Nephron (organoid): Measurements from ENCODE around the gene GNA15.
"Not testable (repeated sequence)": the region's sequence is repeated elsewhere in the genome, so short reads cannot be mapped to it uniquely, and the experiment has no call there.

Experiments
- H3K27ac Mint-ChIP-seq, 3 experiments: 2 replicates each; pipeline ENCODE4 v1.8.0; 2020; ENCODE audit warnings: mixed read lengths in 3 of 3, mild to moderate bottlenecking in 2 of 3, moderate library complexity in 1 of 3
- H3K27me3 Mint-ChIP-seq: 2 replicates; pipeline ENCODE4 v1.8.0; 2021; ENCODE audit warnings: low read depth, mild to moderate bottlenecking, moderate library complexity, mixed read lengths
- H3K36me3 Mint-ChIP-seq: 2 replicates; pipeline ENCODE4 v1.8.0; 2020; ENCODE audit warnings: low read depth, mixed read lengths
- H3K4me1 Mint-ChIP-seq: 2 replicates; pipeline ENCODE4 v1.8.0; 2020; ENCODE audit warnings: mixed read lengths
- H3K4me3 Mint-ChIP-seq, 3 experiments: 2 replicates each; pipeline ENCODE4 v1.8.0; 2020; ENCODE audit warnings: mild to moderate bottlenecking in 3 of 3, mixed read lengths in 3 of 3, moderate library complexity in 2 of 3
- H3K9me3 Mint-ChIP-seq: 2 replicates; pipeline ENCODE4 v1.8.0; 2020; ENCODE audit warnings: mixed read lengths
- CTCF ChIP-seq, 3 experiments: fragments of 200-600 bp; sonication (generic); IDR thresholded peaks; one replicate each; pipeline ENCODE4 v1.5.0; 2021; ENCODE audit warnings: antibody characterized with exemption in 3 of 3; ENCODE audit not compliant: unreplicated experiment in 3 of 3

GNA15 gene

GRCh38 chr19:3187662-3188511 lies 52.1 kb downstream of the GNA15 start:
- Mint-ChIP-seq H3K4me3 (peak overlapping the region; percentile 90 to 96 (median 93)), H3K9me3 (no peaks in the 10 kb centered on the region), H3K27ac (no peak overlapping the region), H3K4me1 (peaks cover 13% of the 10 kb centered on the region), H3K36me3 (no peaks in the 10 kb centered on the region), H3K27me3 (peaks cover 4% of the 10 kb centered on the region)
- TF ChIP-seq CTCF (IDR thresholded peaks at IDR 0.05; ENCODE audit: unreplicated experiment in 3 of 3) = no peak

GRCh38 chr19:3188627-3189596 lies 53.1 kb downstream of the GNA15 start:
- TF ChIP-seq CTCF (IDR thresholded peaks at IDR 0.05; ENCODE audit: unreplicated experiment in 3 of 3) = no peak
- Mint-ChIP-seq H3K27me3 (peaks cover 4% of the 10 kb centered on the region), H3K36me3 (peaks cover 4% of the 10 kb centered on the region), H3K9me3 (no peaks in the 10 kb centered on the region), H3K4me1 (peaks cover 13% of the 10 kb centered on the region), H3K27ac (no peak overlapping the region), H3K4me3 (peak overlapping the region; percentile 71 to 96 (median 80))

- no peak overlapping the region for H3K4me3 Mint-ChIP-seq
- TF ChIP-seq CTCF (IDR thresholded peaks at IDR 0.05; ENCODE audit: unreplicated experiment in 3 of 3) = no peak
- H3K27me3 Mint-ChIP-seq = no peaks in the 10 kb centered on the region
- H3K9me3 Mint-ChIP-seq = no peaks in the 10 kb centered on the region
- H3K4me1 Mint-ChIP-seq = peaks cover 13% of the 10 kb centered on the region
- peaks cover 13% of the 10 kb centered on the region for H3K36me3 Mint-ChIP-seq
- no peak overlapping the region for H3K27ac Mint-ChIP-seq
These were observed 54.1 kb downstream of the GNA15 start for GRCh38 chr19:3189702-3190469.

GRCh38 chr19:3190470-3190770 lies 54.6 kb downstream of the GNA15 start:
- Mint-ChIP-seq H3K4me3 (no peak overlapping the region), H3K36me3 (peaks cover 13% of the 10 kb centered on the region), H3K9me3 (no peaks in the 10 kb centered on the region), H3K27me3 (no peaks in the 10 kb centered on the region), H3K4me1 (peaks cover 13% of the 10 kb centered on the region), H3K27ac (no peak overlapping the region)
- no peak for TF ChIP-seq CTCF (IDR thresholded peaks at IDR 0.05; ENCODE audit: unreplicated experiment in 3 of 3)

- Mint-ChIP-seq H3K27ac (no peak overlapping the region), H3K4me1 (peaks cover 13% of the 10 kb centered on the region), H3K4me3 (no peak overlapping the region), H3K9me3 (no peaks in the 10 kb centered on the region), H3K36me3 (peaks cover 13% of the 10 kb centered on the region), H3K27me3 (no peaks in the 10 kb centered on the region)
- TF ChIP-seq CTCF (IDR thresholded peaks at IDR 0.05; ENCODE audit: unreplicated experiment in 3 of 3) = no peak
These were observed 55.3 kb downstream of the GNA15 start for GRCh38 chr19:3190921-3191805.

- H3K27me3 Mint-ChIP-seq, H3K9me3 Mint-ChIP-seq, H3K4me3 Mint-ChIP-seq, H3K27ac Mint-ChIP-seq: not testable (repeated sequence)
- Mint-ChIP-seq H3K4me1 (peaks cover 11% of the 10 kb centered on the region), H3K36me3 (peaks cover 13% of the 10 kb centered on the region)
These were observed 55.9 kb downstream of the GNA15 start for GRCh38 chr19:3191806-3192104.
